SU-DHL-6 (cell line): Measurements from ENCODE around the gene NAA40.

Source experiments
- CTCF ChIP-seq: fragments of 200-600 bp; sonication (generic); IDR thresholded peaks from one replicate; pipeline ENCODE4 v1.5.1; 2017; ENCODE audit warnings: antibody characterized with exemption, mild to moderate bottlenecking, low read length, moderate library complexity; ENCODE audit not compliant: insufficient read depth, poor library complexity, severe bottlenecking
- EZH2phosphoT487 ChIP-seq: fragments of 200-600 bp; sonication (generic), shearing (Covaris generic); conservative IDR thresholded peaks from 2 replicates; pipeline ENCODE4 v1.6.1; 2018; ENCODE audit warnings: mild to moderate bottlenecking, antibody characterized with exemption, low read length, moderate library complexity, mixed read lengths

GRCh38 chr11:63939397-63939891 lies 642 bp downstream of the NAA40 start:
- no peak for TF ChIP-seq CTCF
- no peak for TF ChIP-seq EZH2phosphoT487
